Subcutaneous abdominal adipose tissue (tissue), 5 donors: ENCODE data around the gene SLAIN2.

Experiments used
- H3K27ac ChIP-seq: one replicate; pipeline ENCODE4 v1.7.0; 2013; ENCODE audit warnings: low read depth, mild to moderate bottlenecking, inconsistent platforms, low read length, moderate library complexity
- H3K27me3 ChIP-seq, 5 donors: one replicate each; pipeline ENCODE4 v1.7.0; 2013; ENCODE audit warnings: low read length in 5 of 5, inconsistent platforms in 1 of 5; ENCODE audit not compliant: control insufficient read depth in 5 of 5, insufficient read depth in 4 of 5
- H3K36me3 ChIP-seq, 5 donors: one replicate each; pipeline ENCODE4 v1.7.0; 2013; ENCODE audit warnings: low read length in 5 of 5; ENCODE audit not compliant: control insufficient read depth in 5 of 5, insufficient read depth in 5 of 5
- H3K4me1 ChIP-seq, 5 donors: one replicate each; pipeline ENCODE4 v1.7.0; 2013; ENCODE audit warnings: low read length in 5 of 5, mild to moderate bottlenecking in 3 of 5, moderate library complexity in 1 of 5; ENCODE audit not compliant: control insufficient read depth in 5 of 5, insufficient read depth in 5 of 5
- H3K4me3 ChIP-seq, 5 donors: one replicate each; pipeline ENCODE4 v1.7.0; 2013; ENCODE audit warnings: low read length in 5 of 5, low read depth in 1 of 5
- H3K9ac ChIP-seq, 5 donors: one replicate each; pipeline ENCODE4 v1.7.0; 2013; ENCODE audit warnings: low read length in 5 of 5, mild to moderate bottlenecking in 4 of 5, moderate library complexity in 3 of 5
- H3K9me3 ChIP-seq, 5 donors: one replicate each; pipeline ENCODE4 v1.7.0; 2013; ENCODE audit warnings: low read length in 5 of 5; ENCODE audit not compliant: control insufficient read depth in 5 of 5
- donor health status: healthy.
- donor health status: healthy.
- donor health status: healthy.
- donor health status: healthy.
- donor health status: healthy.

SLAIN2 gene

DNA sequence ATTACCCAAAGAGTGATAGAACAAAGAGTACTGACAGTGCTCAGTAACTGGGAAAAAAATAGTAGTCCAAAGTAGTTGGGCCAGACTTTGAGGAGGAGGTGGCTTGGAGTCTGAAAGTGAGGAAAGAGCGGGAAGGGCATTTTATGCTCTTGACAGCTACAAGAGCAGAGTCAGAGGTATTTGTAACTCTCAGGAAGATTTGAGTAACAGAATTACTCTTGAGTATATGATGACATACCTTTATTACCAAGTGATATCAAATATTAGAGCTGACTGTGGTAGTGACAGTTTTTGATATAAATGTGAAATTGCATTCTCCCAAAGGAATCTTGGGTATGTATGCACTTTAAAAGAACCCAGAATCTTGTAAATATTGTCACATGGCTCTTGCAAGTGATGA is 2.2 kb downstream of the SLAIN2 start:
- H3K9ac ChIP-seq: peak overlapping the region in 2 of 5 donors; percentile 21 to 96
- peaks cover 0 to 42% (median 38%) of the 10 kb centered on the region in 5 donors for H3K4me1 ChIP-seq
- peak overlapping the region in 3 of 5 donors; percentile 87 to 91 (median 89) for H3K4me3 ChIP-seq
- no peaks in the 10 kb centered on the region for H3K27me3 ChIP-seq
- no peak overlapping the region for H3K27ac ChIP-seq
- no peaks in the 10 kb centered on the region for H3K36me3 ChIP-seq
- no peaks in the 10 kb centered on the region for H3K9me3 ChIP-seq

DNA sequence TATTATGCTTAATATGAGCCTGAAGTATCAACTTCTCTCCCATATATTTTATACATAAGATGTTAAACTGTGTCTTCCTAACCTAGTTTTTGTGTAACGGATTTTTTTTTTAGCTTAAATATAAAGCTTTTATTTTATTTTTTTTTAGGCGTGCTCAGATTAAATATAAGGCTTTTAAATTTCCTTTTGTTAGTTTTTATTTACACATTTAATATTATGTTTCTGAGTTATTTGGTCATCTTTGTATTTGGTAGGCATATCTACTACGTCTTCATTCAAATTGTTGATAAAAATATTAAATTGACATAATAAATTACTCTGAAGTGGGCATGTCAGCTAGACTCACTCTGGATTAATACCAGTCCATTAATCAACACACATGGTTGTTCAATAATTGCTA is 4.2 kb downstream of the SLAIN2 start:
- Histone ChIP-seq H3K4me3 (no peak overlapping the region), H3K9ac (no peak overlapping the region), H3K36me3 (no peaks in the 10 kb centered on the region), H3K9me3 (no peaks in the 10 kb centered on the region), H3K4me1 (peaks cover 0 to 39% (median 33%) of the 10 kb centered on the region in 5 donors), H3K27me3 (no peaks in the 10 kb centered on the region), H3K27ac (no peak overlapping the region)

DNA sequence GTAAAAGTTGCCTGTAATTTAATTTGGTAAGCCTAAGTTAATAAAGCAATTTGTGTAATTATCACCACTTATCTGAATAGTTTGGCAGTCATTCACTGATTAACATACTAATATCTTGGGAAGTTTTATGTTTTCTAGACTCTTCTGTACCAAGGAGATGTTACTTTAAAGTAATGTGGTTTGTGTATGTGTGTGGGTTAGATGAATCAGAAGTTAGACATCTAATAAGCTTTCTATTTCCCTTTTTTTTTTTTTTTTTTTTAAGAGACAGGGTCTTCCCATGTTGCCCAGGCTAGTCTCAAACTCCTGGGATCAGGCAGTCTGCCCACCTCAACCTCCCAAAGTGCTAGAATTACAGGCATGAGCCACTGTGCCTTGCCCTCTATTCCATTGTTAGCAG is 5.3 kb downstream of the SLAIN2 start:
- no peaks in the 10 kb centered on the region for H3K27me3 ChIP-seq
- H3K27ac ChIP-seq: no peak overlapping the region
- peaks cover 0 to 39% (median 33%) of the 10 kb centered on the region in 5 donors for H3K4me1 ChIP-seq
- H3K4me3 ChIP-seq: no peak overlapping the region
- H3K36me3 ChIP-seq: no peaks in the 10 kb centered on the region
- H3K9me3 ChIP-seq: no peaks in the 10 kb centered on the region
- no peak overlapping the region for H3K9ac ChIP-seq

DNA sequence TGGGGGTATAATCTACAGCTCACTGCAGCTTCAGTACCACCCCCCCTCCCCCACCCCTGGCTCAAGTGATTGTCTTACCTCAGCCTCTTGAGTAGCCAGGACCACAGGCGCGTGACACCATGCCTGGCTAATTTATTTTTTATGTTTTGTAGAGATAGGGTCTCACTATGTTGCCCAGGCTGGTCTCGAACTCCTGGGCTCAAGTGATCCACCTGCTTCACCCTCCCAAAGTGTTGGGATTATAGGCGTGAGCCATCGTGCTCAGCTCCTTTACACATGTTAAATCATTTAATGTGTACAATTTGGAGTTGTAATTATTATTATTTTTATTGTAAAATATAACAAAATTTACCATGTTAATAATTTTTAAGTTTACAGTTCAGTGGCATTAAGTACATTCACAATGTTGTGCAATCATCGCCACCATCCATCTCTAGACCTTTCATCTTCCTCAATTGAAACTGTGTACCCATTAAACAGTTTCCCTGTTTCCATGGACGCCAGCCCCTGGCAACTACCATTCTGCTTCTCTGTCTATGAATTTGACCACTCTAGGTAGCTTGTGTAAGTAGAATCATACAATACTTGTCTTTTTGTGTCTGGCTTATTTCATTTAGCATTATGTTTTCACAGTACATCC is 6.1 kb downstream of the SLAIN2 start:
- Histone ChIP-seq H3K27me3 (no peaks in the 10 kb centered on the region), H3K27ac (no peak overlapping the region), H3K4me1 (peaks cover 0 to 35% (median 29%) of the 10 kb centered on the region in 5 donors), H3K9me3 (no peaks in the 10 kb centered on the region), H3K4me3 (no peak overlapping the region), H3K9ac (no peak overlapping the region), H3K36me3 (no peaks in the 10 kb centered on the region)

- Histone ChIP-seq H3K27me3 (no peaks in the 10 kb centered on the region), H3K36me3 (no peaks in the 10 kb centered on the region), H3K4me1 (peaks cover 0 to 24% (median 5%) of the 10 kb centered on the region in 5 donors), H3K4me3 (no peak overlapping the region), H3K27ac (no peak overlapping the region), H3K9ac (no peak overlapping the region), H3K9me3 (no peaks in the 10 kb centered on the region)
Observed at GRCh38 chr4:48350871-48351270, 9.5 kb downstream of the SLAIN2 start.

DNA sequence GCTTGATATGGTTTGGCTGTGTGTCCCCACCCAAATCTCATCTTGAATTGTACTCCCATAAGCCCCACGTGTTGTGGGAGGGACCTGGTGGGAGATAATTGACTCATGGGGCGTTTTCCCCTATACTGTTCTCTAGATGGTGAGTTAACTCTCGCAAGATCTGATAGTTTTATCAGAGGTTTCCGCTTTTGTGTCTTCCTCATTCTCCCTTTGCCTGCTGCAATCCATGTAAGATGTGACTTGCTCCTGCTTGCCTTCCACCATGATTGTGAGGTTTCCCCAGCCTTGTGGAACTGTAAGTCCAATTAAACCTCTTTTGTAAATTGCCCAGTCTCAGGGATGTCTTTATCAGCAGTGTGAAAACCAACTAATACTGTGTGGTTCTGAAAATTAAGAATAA is 11.5 kb downstream of the SLAIN2 start:
- Histone ChIP-seq H3K4me3 (no peak overlapping the region), H3K27me3 (no peaks in the 10 kb centered on the region), H3K4me1 (peaks cover 0 to 19% (median 0%) of the 10 kb centered on the region in 5 donors), H3K27ac (no peak overlapping the region), H3K36me3 (no peaks in the 10 kb centered on the region), H3K9me3 (no peaks in the 10 kb centered on the region), H3K9ac (no peak overlapping the region)

- Histone ChIP-seq H3K9ac (no peak overlapping the region), H3K4me1 (peaks cover 0 to 27% (median 8%) of the 10 kb centered on the region in 5 donors), H3K4me3 (no peak overlapping the region), H3K9me3 (no peaks in the 10 kb centered on the region), H3K27ac (no peak overlapping the region), H3K27me3 (no peaks in the 10 kb centered on the region), H3K36me3 (no peaks in the 10 kb centered on the region)
Observed at GRCh38 chr4:48356355-48356754, 15.0 kb downstream of the SLAIN2 start.

DNA sequence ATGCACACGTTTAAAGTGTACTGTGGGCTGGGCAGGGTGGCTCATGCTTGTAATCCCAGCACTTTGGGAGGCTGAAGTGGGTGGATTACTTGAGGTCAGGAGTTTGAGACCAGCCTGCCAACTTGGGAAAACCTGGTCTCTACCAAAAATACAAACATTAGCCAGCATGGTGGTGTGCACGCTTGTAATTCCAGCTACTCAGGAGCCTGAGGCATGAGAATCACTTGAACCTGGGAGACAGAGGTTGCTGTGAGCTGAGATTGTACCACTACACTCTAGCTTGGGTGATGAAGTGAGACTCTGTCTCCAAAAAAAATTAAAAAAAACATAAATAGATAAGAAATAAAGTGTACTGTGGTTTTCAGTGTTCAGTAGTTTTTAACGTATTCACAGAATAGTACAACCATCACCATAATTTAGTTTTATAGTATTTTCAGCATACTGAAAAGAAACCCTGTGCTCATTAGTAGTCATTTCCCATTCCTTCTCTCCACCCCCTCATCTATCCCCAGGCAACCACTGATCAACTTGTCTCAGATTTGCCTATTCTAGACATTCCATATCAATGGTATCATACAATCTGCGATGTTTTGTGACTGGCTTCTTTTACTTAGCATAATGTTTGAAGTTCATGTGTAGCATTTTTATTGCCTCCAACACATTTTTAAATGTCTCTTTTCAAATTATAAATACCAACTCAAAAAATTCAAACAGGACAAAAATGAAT is 19.1 kb downstream of the SLAIN2 start:
- Histone ChIP-seq H3K9me3 (no peaks in the 10 kb centered on the region), H3K4me1 (peaks cover 0 to 14% (median 8%) of the 10 kb centered on the region in 5 donors), H3K9ac (no peak overlapping the region), H3K27me3 (no peaks in the 10 kb centered on the region), H3K36me3 (no peaks in the 10 kb centered on the region), H3K4me3 (no peak overlapping the region), H3K27ac (no peak overlapping the region)

DNA sequence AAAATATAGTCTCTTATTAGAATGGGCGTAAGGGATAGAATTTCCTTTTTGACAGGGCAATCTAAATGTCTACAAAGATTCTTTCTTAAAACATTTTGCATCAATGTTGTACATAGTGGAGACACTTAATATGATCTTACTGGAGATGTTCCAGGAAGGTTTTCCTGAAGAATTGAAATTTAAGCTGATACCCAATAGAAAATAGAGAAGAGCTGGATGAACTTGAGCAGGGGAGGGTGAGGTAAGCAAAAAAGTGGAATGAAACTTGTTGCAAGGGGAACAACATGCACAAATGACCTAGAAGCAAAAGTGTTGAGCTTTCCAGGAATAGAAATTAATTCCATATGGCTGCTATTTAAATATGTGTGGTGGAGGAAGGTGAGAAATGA is 19.7 kb downstream of the SLAIN2 start:
- Histone ChIP-seq H3K27me3 (no peaks in the 10 kb centered on the region), H3K36me3 (no peaks in the 10 kb centered on the region), H3K4me1 (peaks cover 0 to 17% (median 8%) of the 10 kb centered on the region in 5 donors), H3K4me3 (no peak overlapping the region), H3K27ac (no peak overlapping the region), H3K9ac (peak overlapping the region in 1 of 5 donors; percentile 30), H3K9me3 (no peaks in the 10 kb centered on the region)

DNA sequence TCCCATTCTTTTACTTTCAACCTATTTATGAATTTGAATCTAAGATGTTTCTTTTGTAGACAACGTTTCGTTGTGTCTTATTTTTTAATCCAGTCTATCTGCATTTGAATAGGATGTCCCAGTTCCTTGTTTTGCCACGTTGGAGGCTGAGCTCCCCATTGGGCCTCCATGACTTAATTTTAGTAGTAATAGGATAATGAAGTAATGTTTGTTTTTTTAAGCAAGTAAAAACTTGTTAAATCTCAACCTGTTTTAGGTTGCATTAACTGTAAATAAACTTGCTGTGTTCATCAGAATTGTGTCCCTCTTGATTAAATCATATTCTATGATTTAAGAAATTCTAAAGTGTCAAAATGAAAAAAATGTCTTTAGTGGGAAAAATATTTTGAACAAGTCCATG is 25.3 kb downstream of the SLAIN2 start:
- no peak overlapping the region for H3K9ac ChIP-seq
- no peak overlapping the region for H3K4me3 ChIP-seq

More for the DNA sequence above, 25.3 kb downstream of the SLAIN2 start:
- no peak overlapping the region for H3K27ac ChIP-seq
- H3K4me1 ChIP-seq: peaks cover 0 to 4% (median 0%) of the 10 kb centered on the region in 5 donors
- no peaks in the 10 kb centered on the region for H3K27me3 ChIP-seq
- H3K9me3 ChIP-seq: no peaks in the 10 kb centered on the region
- H3K36me3 ChIP-seq: no peaks in the 10 kb centered on the region
